Epithelial cell of proximal tubule (primary cell): Measurements from ENCODE around the gene RPS27L. TPM values are rescaled to one million over a fixed set of nuclear protein-coding genes. Genes with fewer than 3 reads are reported as not detected.
"Not testable (repeated sequence)": the region's sequence is repeated elsewhere in the genome, so short reads cannot be mapped to it uniquely, and the experiment has no call there.

Experiments used
- DNase-seq: peaks from one replicate; pipeline ENCODE4 v3.0.0-alpha.2; 2011; ENCODE audit warnings: low read depth
- H3K4me3 ChIP-seq: 2 replicates; pipeline ENCODE4 v1.5.1; 2011; ENCODE audit warnings: low read depth, mild to moderate bottlenecking, low read length
- total RNA-seq: library from RNA; depleted of rRNA; stranded (reverse); fragments of >200 nt; gene quantifications from 2 replicates; pipeline ENCODE4 v1.2.3, GENCODE V29; 2015
- TF ChIP-seq, protein P1 (sequence below): conservative IDR thresholded peaks from 2 replicates; pipeline ENCODE4 v1.5.1; 2012; ENCODE audit warnings: low read depth, mild to moderate bottlenecking, low read length

The RPS27L gene
- total RNA-seq, 1 donor from 2014 or later = 231 TPM

DNA sequence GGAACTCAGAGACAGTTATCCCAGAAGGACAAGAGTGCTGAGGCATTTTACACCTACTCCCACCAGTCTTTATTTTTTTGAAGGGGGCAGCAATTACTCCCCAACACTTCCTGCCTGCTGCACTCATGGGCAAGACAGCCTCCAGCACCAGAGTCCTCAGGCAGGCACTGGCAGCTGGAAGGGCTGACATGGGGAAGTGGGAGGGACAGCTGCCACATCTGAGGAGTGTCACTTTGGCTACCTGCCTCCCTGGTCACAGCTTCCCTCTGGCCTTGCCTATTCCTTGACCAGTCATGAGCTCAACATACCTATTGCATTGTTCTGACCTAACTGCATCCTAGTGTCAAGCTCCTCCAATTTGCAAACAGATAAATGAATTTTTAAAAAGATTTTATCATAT lies 45.8 kb downstream of the RPS27L start:
- no peak overlapping the region for H3K4me3 ChIP-seq
- DNase-seq = no peak
- TF ChIP-seq, protein P1, sequence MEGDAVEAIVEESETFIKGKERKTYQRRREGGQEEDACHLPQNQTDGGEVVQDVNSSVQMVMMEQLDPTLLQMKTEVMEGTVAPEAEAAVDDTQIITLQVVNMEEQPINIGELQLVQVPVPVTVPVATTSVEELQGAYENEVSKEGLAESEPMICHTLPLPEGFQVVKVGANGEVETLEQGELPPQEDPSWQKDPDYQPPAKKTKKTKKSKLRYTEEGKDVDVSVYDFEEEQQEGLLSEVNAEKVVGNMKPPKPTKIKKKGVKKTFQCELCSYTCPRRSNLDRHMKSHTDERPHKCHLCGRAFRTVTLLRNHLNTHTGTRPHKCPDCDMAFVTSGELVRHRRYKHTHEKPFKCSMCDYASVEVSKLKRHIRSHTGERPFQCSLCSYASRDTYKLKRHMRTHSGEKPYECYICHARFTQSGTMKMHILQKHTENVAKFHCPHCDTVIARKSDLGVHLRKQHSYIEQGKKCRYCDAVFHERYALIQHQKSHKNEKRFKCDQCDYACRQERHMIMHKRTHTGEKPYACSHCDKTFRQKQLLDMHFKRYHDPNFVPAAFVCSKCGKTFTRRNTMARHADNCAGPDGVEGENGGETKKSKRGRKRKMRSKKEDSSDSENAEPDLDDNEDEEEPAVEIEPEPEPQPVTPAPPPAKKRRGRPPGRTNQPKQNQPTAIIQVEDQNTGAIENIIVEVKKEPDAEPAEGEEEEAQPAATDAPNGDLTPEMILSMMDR = no peak

- TF ChIP-seq, protein P1 = no peak
- DNase-seq = no peak
- no peak overlapping the region for H3K4me3 ChIP-seq
Measured at GRCh38 chr15:63110428-63111026, 46.8 kb downstream of the RPS27L start.

DNA sequence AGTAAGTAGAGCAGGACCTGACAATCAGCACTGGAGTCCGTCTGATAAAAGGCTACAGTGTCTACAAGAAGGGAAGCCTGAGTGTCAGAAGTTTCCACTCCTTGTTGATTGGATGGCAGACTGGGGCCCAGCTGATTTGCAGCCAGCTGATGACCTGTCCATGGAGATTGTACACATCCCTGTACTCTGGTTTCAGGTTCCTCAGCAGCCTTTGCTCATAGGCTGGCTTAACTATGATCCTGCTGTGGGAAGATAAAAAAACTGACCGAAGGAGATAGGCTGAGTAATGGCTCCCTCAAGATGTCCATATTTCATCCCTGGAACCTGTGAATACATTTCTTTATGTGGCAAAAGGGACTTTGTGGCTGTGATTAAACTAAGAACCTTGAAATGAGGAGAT lies 47.4 kb downstream of the RPS27L start:
- no peak for DNase-seq
- TF ChIP-seq, protein P1 = no peak

GRCh38 chr15:63109498-63109897 lies 47.8 kb downstream of the RPS27L start:
- no peak overlapping the region for H3K4me3 ChIP-seq
- no peak for DNase-seq
- TF ChIP-seq, protein P1 = no peak

More for the DNA sequence above, 47.4 kb downstream of the RPS27L start:
- no peak overlapping the region for H3K4me3 ChIP-seq

DNA sequence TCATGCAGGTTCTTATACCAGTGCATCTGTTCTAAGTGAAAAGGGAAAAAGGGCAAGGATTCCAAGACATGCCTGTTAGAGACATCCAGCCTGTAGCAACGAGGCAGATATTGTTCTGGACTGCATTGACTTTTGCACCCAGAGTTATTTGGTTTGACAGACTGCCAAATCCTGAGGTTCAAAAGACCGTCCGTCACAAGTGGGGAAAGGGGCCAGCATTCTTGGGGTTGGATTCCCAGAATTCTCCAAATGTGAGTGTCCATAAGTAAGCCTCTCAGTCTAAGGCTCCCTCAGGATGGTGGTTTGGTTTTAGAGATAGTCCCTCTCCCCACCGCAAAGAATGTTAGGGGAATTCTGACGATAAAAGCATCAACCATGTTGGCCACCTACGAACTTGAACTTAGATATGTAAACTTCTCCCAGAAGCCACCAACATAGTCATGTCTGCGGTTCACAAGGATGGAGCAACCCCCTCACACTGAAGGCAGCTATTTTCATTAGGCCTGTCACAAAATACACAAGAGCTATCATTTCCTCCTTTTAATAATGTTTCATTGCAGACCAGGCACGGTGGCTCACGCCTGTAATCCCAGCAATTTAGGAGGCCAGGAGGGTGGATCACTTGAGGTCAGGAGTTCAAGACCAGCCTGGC lies 49.3 kb downstream of the RPS27L start:
- no peak overlapping the region for H3K4me3 ChIP-seq
- TF ChIP-seq, protein P1 = no peak

DNA sequence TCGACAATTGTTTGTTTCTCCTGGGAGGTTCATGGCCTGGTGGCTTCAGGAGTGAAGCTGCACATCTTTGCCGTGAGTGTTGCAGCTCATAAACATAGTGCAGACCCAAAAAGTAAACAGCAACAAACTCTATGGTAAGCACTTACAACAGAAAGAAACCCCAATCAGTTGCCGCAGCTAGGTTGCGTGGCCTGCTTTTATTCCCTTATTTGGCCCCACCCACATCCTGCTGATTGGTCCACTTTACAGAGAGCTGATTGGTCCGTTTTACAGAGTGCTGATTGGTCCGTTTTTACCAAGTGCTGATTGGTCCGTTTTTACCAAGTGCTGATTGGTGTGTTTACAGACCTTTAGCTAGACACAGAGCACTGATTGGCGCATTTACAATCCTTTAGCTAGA lies 51.9 kb downstream of the RPS27L start:
- DNase-seq, H3K4me3 ChIP-seq: not testable (repeated sequence)

More for the DNA sequence above, 49.3 kb downstream of the RPS27L start:
- peak; percentile 94 for DNase-seq

DNA sequence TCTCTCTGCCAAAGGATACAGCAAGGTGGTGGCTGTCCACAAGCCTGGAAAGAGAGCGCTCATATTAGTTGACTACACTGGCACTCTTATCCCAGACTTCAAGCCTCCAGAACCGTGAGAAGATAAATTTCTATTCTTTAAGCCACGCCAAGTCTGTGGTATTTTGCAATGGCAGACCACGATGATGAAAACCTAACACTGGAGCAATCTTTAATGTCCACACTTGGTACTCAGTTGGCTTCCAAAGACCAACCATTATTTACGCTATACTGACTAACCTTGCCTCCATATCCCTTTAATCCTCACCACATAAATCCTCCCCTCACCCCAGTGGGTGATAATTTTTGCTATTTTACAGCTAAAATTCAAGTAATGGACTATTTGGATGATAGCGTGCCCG lies 52.5 kb downstream of the RPS27L start:
- TF ChIP-seq, protein P1 = no peak
- H3K4me3 ChIP-seq = no peak overlapping the region
- no peak for DNase-seq
